ENCODE measurements around the gene MRPL58.

- no peak for TF ChIP-seq CTCF (conservative IDR thresholded peaks at IDR 0.05; ENCODE audit: low read length)
- no peak for TF ChIP-seq EZH2phosphoT487 (IDR thresholded peaks at IDR 0.05; ENCODE audit: borderline replicate concordance)
Measured at GRCh38 chr17:74999523-74999922, 12.9 kb upstream of the MRPL58 start.
